ENCODE data around the gene ATG2A. TPM values are rescaled to one million over a fixed set of nuclear protein-coding genes. Genes with fewer than 3 reads are reported as not detected.

ATG2A gene
- total and polyA plus RNA-seq, 9 of the 15 experiments (the other 6 are each of a cell fraction or from before 2014, with no cell fraction given) = 0.25 to 45.9 (median 5.2) TPM

- no peak for TF ChIP-seq THRAP3 (IDR thresholded peaks at IDR 0.05; ENCODE audit: borderline replicate concordance)
- no peak for TF ChIP-seq ZNF561 (CRISPR knock-in tag; conservative IDR thresholded peaks at IDR 0.05)
- no peak for TF ChIP-seq LCOR (CRISPR knock-in tag; IDR thresholded peaks at IDR 0.05)
- no peak for TF ChIP-seq PHTF2 (CRISPR knock-in tag; IDR thresholded peaks at IDR 0.05)
- TF ChIP-seq SETDB1 (IDR thresholded peaks at IDR 0.05; ENCODE audit: low read length) = no peak
- no peak for TF ChIP-seq NFE2L1 (tag; IDR thresholded peaks at IDR 0.05; ENCODE audit: borderline replicate concordance, low read depth)
- TF ChIP-seq MBD1 (CRISPR knock-in tag; IDR thresholded peaks at IDR 0.05) = no peak
- TF ChIP-seq TAF15 (IDR thresholded peaks at IDR 0.05; ENCODE audit: low read depth, low read length) = no peak
- TF ChIP-seq SAFB (IDR thresholded peaks at IDR 0.05; ENCODE audit: borderline replicate concordance, low read depth, low read length) = 0 out of 2 replicates have a peak, but pooled peaks have one; percentile 15
- TF ChIP-seq ZNF3 (CRISPR knock-in tag; IDR thresholded peaks at IDR 0.05) = no peak
- TF ChIP-seq MCM7 (IDR thresholded peaks at IDR 0.05) = no peak
- TF ChIP-seq HMGN3 (IDR thresholded peaks at IDR 0.05; ENCODE audit: borderline replicate concordance, extremely low read depth, insufficient read length, low read depth, low read length) = peak; percentile 53
- no peak for TF ChIP-seq FOXO4 (CRISPR knock-in tag; IDR thresholded peaks at IDR 0.05)
- TF ChIP-seq ZBTB1 (CRISPR knock-in tag; IDR thresholded peaks at IDR 0.05; ENCODE audit: borderline replicate concordance, low read depth) = no peak
- TF ChIP-seq WHSC1 (IDR thresholded peaks at IDR 0.05; ENCODE audit: low read length) = no peak
- TF ChIP-seq NFATC3 (IDR thresholded peaks at IDR 0.05) = no peak
- no peak for TF ChIP-seq SMARCC2 (IDR thresholded peaks at IDR 0.05; ENCODE audit: low read depth)
- no peak for TF ChIP-seq PYGO2 (tag; IDR thresholded peaks at IDR 0.05)
- no peak for TF ChIP-seq ZC3H11A (IDR thresholded peaks at IDR 0.05; ENCODE audit: low read depth, low read length)
- TF ChIP-seq HDAC1 (IDR thresholded peaks at IDR 0.05) = peak in 1 of 2 experiments; percentile 99; a peak in 2 of 4 replicates
- no peak for TF ChIP-seq ZNF583 (CRISPR knock-in tag; IDR thresholded peaks at IDR 0.05)
- TF ChIP-seq PHF8 (IDR thresholded peaks at IDR 0.05; ENCODE audit: borderline replicate concordance, low read length) = peak; percentile 86; the same call in 1 of the 2 replicates
- TF ChIP-seq DDX20 (tag; IDR thresholded peaks at IDR 0.05; ENCODE audit: low read depth) = no peak
- TF ChIP-seq TFE3 (CRISPR knock-in tag; IDR thresholded peaks at IDR 0.05) = no peak
- peak; percentile 17 to 99 for TF ChIP-seq NONO (IDR thresholded peaks at IDR 0.05; ENCODE audit: low read depth in 2 of 2, low read length in 1 of 2)
Observed at GRCh38 chr11:64878494-64879243, 38.3 kb downstream of the ATG2A start, which contains the start of gene EHD1 (continued).

Measured in K562 (cell line).